MCF 10A (cell line): Measurements from ENCODE around the gene SH3BP2. TPM values are rescaled to one million over a fixed set of nuclear protein-coding genes. Genes with fewer than 3 reads are reported as not detected.

Experiments
- BruUV-seq: library from RNA; stranded (reverse); fragments of 400-500 nt; replicated peaks from 2 replicates; lab custom pipeline; 2021; lab: Mats Ljungman, UMichigan
- CTCF ChIA-PET: fragments of 300-600 bp; sonication (Branson Sonifier 250); formaldehyde crosslinking; extraction: SDS; loops from one replicate; lab custom pipeline; 2021; ENCODE audit warnings: antibody characterized with exemption, inconsistent platforms; lab: Yijun Ruan, JAX
- POLR2A ChIA-PET: fragments of 300-600, 350-650 bp; sonication (Branson Sonifier 250); formaldehyde crosslinking; extraction: SDS; loops from one replicate; lab custom pipeline; 2020; ENCODE audit warnings: antibody characterized with exemption, inconsistent platforms; lab: Yijun Ruan, JAX
- DNase-seq: peaks from one replicate; pipeline ENCODE4 v3.0.0-alpha.2; 2018; ENCODE audit not compliant: unreplicated experiment
- H3K27ac Mint-ChIP-seq: one replicate; pipeline ENCODE4 v1.8.0; 2022; ENCODE audit warnings: mild to moderate bottlenecking, low read depth, mixed read lengths; ENCODE audit not compliant: unreplicated experiment
- H3K27me3 Mint-ChIP-seq: one replicate; pipeline ENCODE4 v1.8.0; 2022; ENCODE audit warnings: mixed read lengths; ENCODE audit not compliant: insufficient read depth, unreplicated experiment
- H3K36me3 Mint-ChIP-seq: one replicate; pipeline ENCODE4 v1.8.0; 2022; ENCODE audit warnings: mild to moderate bottlenecking, moderate library complexity, mixed read lengths; ENCODE audit not compliant: insufficient read depth, unreplicated experiment
- H3K4me1 Mint-ChIP-seq: one replicate; pipeline ENCODE4 v1.8.0; 2022; ENCODE audit warnings: mixed read lengths; ENCODE audit not compliant: insufficient read depth, unreplicated experiment
- H3K4me3 Mint-ChIP-seq: one replicate; pipeline ENCODE4 v1.8.0; 2022; ENCODE audit warnings: mild to moderate bottlenecking, moderate library complexity, mixed read lengths; ENCODE audit not compliant: unreplicated experiment
- H3K9me3 Mint-ChIP-seq: one replicate; pipeline ENCODE4 v1.8.0; 2022; ENCODE audit warnings: mixed read lengths; ENCODE audit not compliant: unreplicated experiment
- CTCF ChIP-seq: fragments of 200-600 bp; IDR thresholded peaks from one replicate; pipeline ENCODE4 v1.8.0; 2022; ENCODE audit warnings: antibody characterized with exemption, mild to moderate bottlenecking; ENCODE audit not compliant: unreplicated experiment
- intact Hi-C: fragments of 100-400 bp; cut with micrococcal nuclease; formaldehyde crosslinking; loops from 2 replicates; pipeline ENCODE4 v1.14.1; 2022
- total RNA-seq: library from RNA; stranded (reverse); gene quantifications from 2 replicates; pipeline ENCODE4 v1.2.3, GENCODE V29; 2022

Gene SH3BP2
- total RNA-seq, 1 experiment from 2014 or later = 57.9 TPM

DNA sequence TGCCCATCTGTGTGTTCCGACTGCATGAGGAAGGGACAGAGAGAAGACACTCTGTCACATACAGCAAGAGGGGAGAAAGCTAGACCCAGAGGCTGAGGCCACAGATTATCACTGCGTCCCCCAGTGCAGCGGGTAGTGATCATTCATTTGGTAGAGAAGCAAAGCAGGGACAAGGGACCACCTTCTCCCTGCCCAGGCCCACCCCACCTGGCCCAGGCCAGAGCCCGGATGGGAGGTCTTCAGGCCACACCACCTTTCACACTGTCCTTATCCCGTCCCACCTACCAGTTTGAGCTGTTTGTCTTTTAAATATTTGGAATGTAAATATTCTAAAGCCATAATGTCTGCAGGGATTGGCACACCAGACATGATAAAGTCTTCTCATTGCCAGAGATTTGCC is 47.4 kb upstream of the SH3BP2 start:
- intact Hi-C loops = no loop called here
- ChIA-PET POLR2A (interaction anchor here (1.6 kb wide), 1 partner anchor 10 kb away, joined by 5 read pairs; the partner anchor contains the start of gene TNIP2), CTCF (interaction anchor here (0.6 kb wide), 1 partner anchor 40 kb away, joined by 3 read pairs; no protein-coding TSS in a partner anchor)
- Mint-ChIP-seq H3K4me1 (peaks cover 16% of the 10 kb centered on the region), H3K36me3 (peaks cover 47% of the 10 kb centered on the region), H3K9me3 (no peaks in the 10 kb centered on the region), H3K27me3 (no peaks in the 10 kb centered on the region), H3K27ac (peak overlapping the region; percentile 67), H3K4me3 (no peak overlapping the region)
- no peak for TF ChIP-seq CTCF
- no peak for DNase-seq
- no TSS peak for BruUV-seq

GRCh38 chr4:2745981-2746806 is 46.7 kb upstream of the SH3BP2 start:
- peak; percentile 53 for DNase-seq
- intact Hi-C loops = no loop called here
- H3K4me3 Mint-ChIP-seq = no peak overlapping the region
- no peaks in the 10 kb centered on the region for H3K9me3 Mint-ChIP-seq
- TF ChIP-seq CTCF = no peak
- BruUV-seq = no TSS peak
- peaks cover 16% of the 10 kb centered on the region for H3K4me1 Mint-ChIP-seq
- CTCF ChIA-PET = no interaction called here
- no peaks in the 10 kb centered on the region for H3K27me3 Mint-ChIP-seq
- peaks cover 47% of the 10 kb centered on the region for H3K36me3 Mint-ChIP-seq
- POLR2A ChIA-PET = interaction anchor here (1.6 kb wide), 1 partner anchor 10 kb away, joined by 5 read pairs; the partner anchor contains the start of gene TNIP2
- H3K27ac Mint-ChIP-seq = peak overlapping the region; percentile 67

- TF ChIP-seq CTCF = no peak
- Mint-ChIP-seq H3K27me3 (no peaks in the 10 kb centered on the region), H3K9me3 (no peaks in the 10 kb centered on the region), H3K4me1 (peaks cover 7% of the 10 kb centered on the region), H3K4me3 (no peak overlapping the region), H3K27ac (peak overlapping the region; percentile 39), H3K36me3 (peaks cover 46% of the 10 kb centered on the region)
- no TSS peak for BruUV-seq
- CTCF ChIA-PET = interaction anchor here (0.7 to 1.2 kb wide), 2 partner anchors 13 to 93 kb away, joined by 3 read pairs; no protein-coding TSS in a partner anchor
- intact Hi-C loops = no loop called here
- POLR2A ChIA-PET = interaction anchor here (1.6 kb wide), 1 partner anchor 9 kb away, joined by 5 read pairs; the partner anchor contains the start of gene TNIP2
- DNase-seq = no peak
These were observed 45.8 kb upstream of the SH3BP2 start for GRCh38 chr4:2746891-2747695.
